HepG2 (cell line): Measurements from ENCODE around the gene ADAMTSL3. TPM values are rescaled to one million over a fixed set of nuclear protein-coding genes. Genes with fewer than 3 reads are reported as not detected.

Source experiments
- ATAC-seq: fragments of 200-7000 bp; cut with Tn5 transposase; 3 replicates; pipeline ENCODE4 v1.9.1; 2020; ENCODE audit warnings: mild to moderate bottlenecking, moderate library complexity
- BruUV-seq: library from RNA; stranded (reverse); fragments of 400-500 nt; replicated peaks from 2 replicates; lab custom pipeline; 2021; lab: Mats Ljungman, UMichigan
- CTCF ChIA-PET: fragments of 300-600 bp; formaldehyde crosslinking; extraction: SDS; loops from one replicate; lab custom pipeline; 2021; ENCODE audit warnings: low total read pairs, inconsistent platforms, low intra/inter-chr PET ratio; lab: Yijun Ruan, JAX
- POLR2A ChIA-PET: fragments of 350-600 bp; sonication (Branson Sonifier 250); formaldehyde crosslinking; loops from one replicate; lab custom pipeline; 2020; ENCODE audit warnings: antibody characterized with exemption, inconsistent platforms; lab: Yijun Ruan, JAX
- DNase-seq: peaks from one replicate; pipeline ENCODE4 v3.0.0-alpha.2; 2015; ENCODE audit warnings: low spot score
- FAIRE-seq: peaks from 3 replicates; lab custom pipeline; 2011; peaks lifted over from hg19 to GRCh38; lab: Jason Lieb, UNC
- H2AFZ ChIP-seq: one replicate; pipeline ENCODE4 v1.6.1; 2011; ENCODE audit warnings: low read length, inconsistent platforms
- H3K27ac ChIP-seq: fragments of 300-600 bp; 3 replicates; pipeline ENCODE4 v1.8.0; 2011; ENCODE audit warnings: mixed run types, mild to moderate bottlenecking, mixed read lengths, low read length, inconsistent platforms; ENCODE audit not compliant: insufficient read depth; ENCODE audit errors: extremely low read length
- H3K27me3 ChIP-seq, 2 experiments: fragments of 200-600 bp in 1 of 2; 2 replicates in 1 of 2; 3 replicates in 1 of 2; pipeline versions ENCODE4 v1.6.0 to v1.8.0; 2011; ENCODE audit warnings: low read length in 2 of 2, mild to moderate bottlenecking in 2 of 2, moderate library complexity in 2 of 2, inconsistent platforms in 1 of 2; ENCODE audit not compliant: insufficient read depth in 2 of 2, control insufficient read depth in 1 of 2
- H3K36me3 ChIP-seq, 2 experiments: fragments of 200-600 bp in 1 of 2; replicated peaks in 1 of 2; 2 replicates in 1 of 2; 3 replicates in 1 of 2; pipeline versions ENCODE4 v1.5.1 to v1.8.0; 2011; ENCODE audit warnings: low read length in 2 of 2, inconsistent platforms in 1 of 2; ENCODE audit not compliant: insufficient read depth in 2 of 2, control insufficient read depth in 1 of 2
- H3K4me1 ChIP-seq: 2 replicates; pipeline ENCODE4 v1.5.1; 2012; ENCODE audit warnings: low read length, inconsistent platforms; ENCODE audit not compliant: insufficient read depth
- H3K4me2 ChIP-seq: 2 replicates; pipeline ENCODE4 v1.6.0; 2011; ENCODE audit warnings: low read depth, low read length, inconsistent platforms
- H3K4me3 ChIP-seq, 3 experiments: fragments of 200-600 bp in 1 of 3; sonication (generic), shearing (Covaris generic) in 1 of 3; replicated peaks in 1 of 3; 2 replicates each; pipeline ENCODE4 v1.5.1; 2011 to 2016; ENCODE audit warnings: low read length in 3 of 3, inconsistent platforms in 2 of 3, low read depth in 2 of 3, mild to moderate bottlenecking in 2 of 3, control low read depth in 1 of 3, mixed read lengths in 1 of 3; ENCODE audit not compliant: insufficient read depth in 1 of 3
- H3K79me2 ChIP-seq: one replicate; pipeline ENCODE4 v1.6.1; 2011; ENCODE audit warnings: low read length, inconsistent platforms; ENCODE audit not compliant: insufficient read depth
- H3K9ac ChIP-seq: 2 replicates; pipeline ENCODE4 v1.6.0; 2011; ENCODE audit warnings: mild to moderate bottlenecking, low read depth, low read length, inconsistent platforms; ENCODE audit not compliant: insufficient read depth
- H3K9me3 ChIP-seq: 2 replicates; pipeline ENCODE4 v1.5.1; 2012; ENCODE audit warnings: mild to moderate bottlenecking, low read length
- H4K20me1 ChIP-seq: 2 replicates; pipeline ENCODE4 v1.6.0; 2011; ENCODE audit warnings: inconsistent platforms, mild to moderate bottlenecking, low read length, moderate library complexity; ENCODE audit not compliant: insufficient read depth
- ARNT ChIP-seq: fragments of 450-650 bp; IDR thresholded peaks from 2 replicates; pipeline ENCODE4 v1.6.1; 2017
- BHLHE40 ChIP-seq: IDR thresholded peaks from 2 replicates; pipeline ENCODE4 v1.6.1; 2011; ENCODE audit warnings: low read length, improper control_type of control experiment
- CEBPB ChIP-seq: IDR thresholded peaks from 2 replicates; pipeline ENCODE4 v1.6.1; 2011; ENCODE audit warnings: low read depth, low read length, improper control_type of control experiment, borderline replicate concordance
- CREM ChIP-seq, 2 experiments: sonication (generic) in 1 of 2; formaldehyde crosslinking in 1 of 2; IDR thresholded peaks; 2 replicates each; pipeline versions ENCODE4 v1.4.0 to v1.6.1; 2016 to 2020; ENCODE audit warnings: antibody characterized with exemption in 1 of 2, mild to moderate bottlenecking in 1 of 2, missing genetic modification reagents in 1 of 2
- DR1 ChIP-seq: sonication (generic); formaldehyde crosslinking; IDR thresholded peaks from 2 replicates; pipeline ENCODE4 v1.8.0; 2021; ENCODE audit warnings: mild to moderate bottlenecking, missing genetic modification reagents, inconsistent platforms
- ETV6 ChIP-seq: sonication (generic); formaldehyde crosslinking; conservative IDR thresholded peaks from 2 replicates; pipeline ENCODE4 v1.4.0; 2020; ENCODE audit warnings: missing genetic modification reagents
- KDM2A ChIP-seq: sonication (generic); formaldehyde crosslinking; IDR thresholded peaks from 2 replicates; pipeline ENCODE4 v1.4.0; 2020; ENCODE audit warnings: low read depth, missing genetic modification reagents, borderline replicate concordance
- MZF1 ChIP-seq: sonication (generic); formaldehyde crosslinking; IDR thresholded peaks from 2 replicates; pipeline ENCODE4 v1.8.1; 2023; ENCODE audit warnings: mild to moderate bottlenecking, missing genetic modification reagents, borderline replicate concordance
- PHF5A ChIP-seq: IDR thresholded peaks from one replicate; pipeline ENCODE4 v1.6.1; 2018; ENCODE audit warnings: low read depth, missing genetic modification reagents; ENCODE audit not compliant: unreplicated experiment
- SOX13 ChIP-seq, 3 experiments: fragments of 450-650 bp in 1 of 3; sonication (generic) in 1 of 3; formaldehyde crosslinking in 1 of 3; IDR thresholded peaks in 2 of 3; conservative IDR thresholded peaks in 1 of 3; 2 replicates each; pipeline versions ENCODE4 v1.5.0 to v1.6.1; 2016 to 2020; ENCODE audit warnings: antibody characterized with exemption in 1 of 3, mild to moderate bottlenecking in 1 of 3, missing compliant biosample characterization in 1 of 3, missing genetic modification reagents in 1 of 3, moderate library complexity in 1 of 3
- SOX5 ChIP-seq: IDR thresholded peaks from 2 replicates; pipeline ENCODE4 v1.6.1; 2016; ENCODE audit warnings: borderline replicate concordance
- SOX6 ChIP-seq, 2 experiments: fragments of 450-650 bp in 1 of 2; sonication (generic) in 1 of 2; formaldehyde crosslinking in 1 of 2; IDR thresholded peaks; 2 replicates each; pipeline versions ENCODE4 v1.4.0 to v1.6.1; 2017 to 2020; ENCODE audit warnings: antibody characterized with exemption in 1 of 2, mild to moderate bottlenecking in 1 of 2, missing genetic modification reagents in 1 of 2
- ZBTB7B ChIP-seq: sonication (generic); formaldehyde crosslinking; IDR thresholded peaks from 2 replicates; pipeline ENCODE4 v1.4.0; 2020; ENCODE audit warnings: missing genetic modification reagents
- ZNF101 ChIP-seq: sonication (generic); formaldehyde crosslinking; IDR thresholded peaks from 2 replicates; pipeline ENCODE4 v1.4.0; 2020; ENCODE audit warnings: mild to moderate bottlenecking, low read depth, missing genetic modification reagents, borderline replicate concordance
- ZNF12 ChIP-seq: sonication (generic); formaldehyde crosslinking; IDR thresholded peaks from 2 replicates; pipeline ENCODE4 v1.5.0; 2020; ENCODE audit warnings: missing genetic modification reagents
- ZNF180 ChIP-seq: sonication (generic); formaldehyde crosslinking; IDR thresholded peaks from 2 replicates; pipeline ENCODE4 v1.4.0; 2020; ENCODE audit warnings: low read depth, missing genetic modification reagents, borderline replicate concordance
- ZNF253 ChIP-seq: sonication (generic); formaldehyde crosslinking; IDR thresholded peaks from 2 replicates; pipeline ENCODE4 v1.8.0; 2022; ENCODE audit warnings: mild to moderate bottlenecking, missing genetic modification reagents, borderline replicate concordance
- ZNF256 ChIP-seq: sonication (generic); formaldehyde crosslinking; conservative IDR thresholded peaks from 2 replicates; pipeline ENCODE4 v1.4.0; 2020; ENCODE audit warnings: missing genetic modification reagents
- ZNF563 ChIP-seq: sonication (generic); formaldehyde crosslinking; IDR thresholded peaks from 2 replicates; pipeline ENCODE4 v1.8.0; 2022; ENCODE audit warnings: mild to moderate bottlenecking, moderate library complexity, missing genetic modification reagents
- ZSCAN12 ChIP-seq: sonication (generic); formaldehyde crosslinking; IDR thresholded peaks from 2 replicates; pipeline ENCODE4 v1.9.0; 2021; ENCODE audit warnings: mild to moderate bottlenecking, missing genetic modification reagents
- whole genome bisulfite sequencing: methylation state at CpG from one replicate; pipeline ENCODE4 v1.1.6; 2017; ENCODE audit warnings: low lambda C conversion rate; 5-methylcytosine and 5-hydroxymethylcytosine counted together
- in situ Hi-C: cut with HindIII; loops from 2 replicates; pipeline ENCODE4 v1.10.0; 2017; ENCODE audit warnings: low pct_unique_long_range_greater_than_20kb; ENCODE audit not compliant: extremely low pct_ligation_motif_present
- intact Hi-C: fragments of 100-400 bp; cut with micrococcal nuclease; formaldehyde crosslinking; loops from one replicate; pipeline ENCODE4 v1.10.0; 2022; ENCODE audit not compliant: unreplicated experiment
- polyA plus RNA-seq, 8 experiments: library from polyadenylated mRNA; depleted of rRNA in 3 of 8; stranded (reverse) in 7 of 8; unstranded in 1 of 8; fragments of >200 nt; fragmentation: Illumina TruSeq in 4 of 8; extraction: Trizol in 4 of 8; gene quantifications; 2 replicates each; pipeline versions ENCODE4 v1.2.1 to v1.2.3, GENCODE V29; 2011 to 2016; ENCODE audit warnings: low read depth in 4 of 8, missing spikeins in 1 of 8, mixed read lengths in 1 of 8; ENCODE audit not compliant: insufficient read depth in 1 of 8
- total RNA-seq, 5 experiments: library from RNA; depleted of rRNA; stranded (reverse); fragments of >200 nt; fragmentation: Illumina TruSeq; extraction: Trizol; gene quantifications; 2 replicates each; pipeline ENCODE4 v1.2.3, GENCODE V29; 2016; ENCODE audit warnings: low read depth in 1 of 5
- TF ChIP-seq, protein P1 (sequence below): sonication (generic); formaldehyde crosslinking; IDR thresholded peaks from 2 replicates; pipeline ENCODE4 v1.8.1; 2022; ENCODE audit warnings: low read depth, mild to moderate bottlenecking, missing genetic modification reagents
- TF ChIP-seq, protein P2 (sequence below): sonication (generic); formaldehyde crosslinking; IDR thresholded peaks from 2 replicates; pipeline ENCODE4 v1.5.1; 2020; ENCODE audit warnings: missing genetic modification reagents, mild to moderate bottlenecking, borderline replicate concordance

Gene ADAMTSL3
- total and polyA plus RNA-seq, 2 of the 13 experiments (the other 11 are each of a cell fraction or from before 2014, with no cell fraction given), result 0.04 to 0.09 TPM

DNA sequence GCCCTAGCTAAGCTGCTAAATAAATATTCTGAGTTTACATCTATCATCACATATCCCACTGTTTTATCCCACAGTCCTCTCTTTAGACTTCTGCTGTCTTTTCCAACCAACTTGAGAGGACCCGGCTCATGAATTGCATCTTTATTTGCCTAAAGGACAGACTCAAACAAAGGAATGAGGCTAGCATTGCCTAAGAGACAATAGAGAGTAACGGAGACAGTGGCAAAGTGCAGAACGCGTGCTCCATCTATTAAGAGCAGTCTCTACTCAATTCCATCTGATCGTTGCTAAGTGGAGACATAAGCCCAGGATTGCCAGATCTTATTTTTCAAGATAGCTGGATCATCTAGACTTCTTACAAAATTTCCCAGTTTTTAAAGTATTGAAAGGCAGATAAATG lies 2.3 kb downstream of the ADAMTSL3 start:
- Histone ChIP-seq H3K4me3 (no peak overlapping the region), H3K79me2 (no peaks in the 10 kb centered on the region), H3K4me2 (peak overlapping the region; percentile 48), H3K36me3 (no peaks in the 10 kb centered on the region), H3K9me3 (no peaks in the 10 kb centered on the region), H4K20me1 (no peaks in the 10 kb centered on the region), H3K9ac (no peak overlapping the region), H2AFZ (no peak overlapping the region), H3K27ac (no peak overlapping the region), H3K27me3 (peaks cover 0 to 18% of the 10 kb centered on the region in 2 experiments; a peak in 3 of 5 replicates), H3K4me1 (peaks cover 32% of the 10 kb centered on the region)
- intact Hi-C loops (no loop called here), in situ Hi-C loops (no loop called here)
- CTCF ChIA-PET, result no interaction called here
- DNase-seq, result peak; percentile 37
- 1% methylated on average over 5 of the region's 5 CpGs for WGBS
- POLR2A ChIA-PET, result no interaction called here
- peak; percentile 53 for ATAC-seq
- peak; percentile 18 for FAIRE-seq
- BruUV-seq, result no TSS peak
- TF ChIP-seq ZNF12 (CRISPR knock-in tag), result no peak
- no peak for TF ChIP-seq CREM (IDR thresholded peaks at IDR 0.05)
- TF ChIP-seq CREM (CRISPR knock-in tag; IDR thresholded peaks at IDR 0.05), result no peak
- TF ChIP-seq ZNF180, result peak; percentile 43; the same call in 1 of the 2 replicates
- no peak for TF ChIP-seq ZNF253 (CRISPR knock-in tag)
- no peak for TF ChIP-seq ETV6 (CRISPR knock-in tag)
- TF ChIP-seq PHF5A (CRISPR knock-in tag), result no peak
- TF ChIP-seq ARNT, result no peak
- no peak for TF ChIP-seq BHLHE40
- no peak for TF ChIP-seq ZNF563 (CRISPR knock-in tag)
- TF ChIP-seq CEBPB, result peak; percentile 5; the same call in 1 of the 2 replicates
- no peak for TF ChIP-seq SOX13 (IDR thresholded peaks at IDR 0.05)
- peak in 1 of 2 experiments; percentile 84; a peak in 2 of 4 replicates for TF ChIP-seq SOX13 (CRISPR knock-in tag; conservative IDR thresholded peaks at IDR 0.05 in 1 of 2, IDR thresholded peaks at IDR 0.05 in 1 of 2)
- no peak for TF ChIP-seq ZSCAN12 (CRISPR knock-in tag)
- peak; percentile 28; the same call in 1 of the 2 replicates for TF ChIP-seq SOX5
- no peak for TF ChIP-seq ZBTB7B (CRISPR knock-in tag)
- TF ChIP-seq SOX6 (IDR thresholded peaks at IDR 0.05), result no peak
- TF ChIP-seq SOX6 (CRISPR knock-in tag; IDR thresholded peaks at IDR 0.05), result peak; percentile 50; the same call in 1 of the 2 replicates
- TF ChIP-seq MZF1 (CRISPR knock-in tag), result no peak
- TF ChIP-seq, protein P1, sequence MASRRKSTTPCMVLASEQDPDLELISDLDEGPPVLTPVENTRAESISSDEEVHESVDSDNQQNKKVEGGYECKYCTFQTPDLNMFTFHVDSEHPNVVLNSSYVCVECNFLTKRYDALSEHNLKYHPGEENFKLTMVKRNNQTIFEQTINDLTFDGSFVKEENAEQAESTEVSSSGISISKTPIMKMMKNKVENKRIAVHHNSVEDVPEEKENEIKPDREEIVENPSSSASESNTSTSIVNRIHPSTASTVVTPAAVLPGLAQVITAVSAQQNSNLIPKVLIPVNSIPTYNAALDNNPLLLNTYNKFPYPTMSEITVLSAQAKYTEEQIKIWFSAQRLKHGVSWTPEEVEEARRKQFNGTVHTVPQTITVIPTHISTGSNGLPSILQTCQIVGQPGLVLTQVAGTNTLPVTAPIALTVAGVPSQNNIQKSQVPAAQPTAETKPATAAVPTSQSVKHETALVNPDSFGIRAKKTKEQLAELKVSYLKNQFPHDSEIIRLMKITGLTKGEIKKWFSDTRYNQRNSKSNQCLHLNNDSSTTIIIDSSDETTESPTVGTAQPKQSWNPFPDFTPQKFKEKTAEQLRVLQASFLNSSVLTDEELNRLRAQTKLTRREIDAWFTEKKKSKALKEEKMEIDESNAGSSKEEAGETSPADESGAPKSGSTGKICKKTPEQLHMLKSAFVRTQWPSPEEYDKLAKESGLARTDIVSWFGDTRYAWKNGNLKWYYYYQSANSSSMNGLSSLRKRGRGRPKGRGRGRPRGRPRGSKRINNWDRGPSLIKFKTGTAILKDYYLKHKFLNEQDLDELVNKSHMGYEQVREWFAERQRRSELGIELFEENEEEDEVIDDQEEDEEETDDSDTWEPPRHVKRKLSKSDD (CRISPR knock-in tag), result no peak
- no peak for TF ChIP-seq KDM2A (CRISPR knock-in tag)
- TF ChIP-seq, protein P2, sequence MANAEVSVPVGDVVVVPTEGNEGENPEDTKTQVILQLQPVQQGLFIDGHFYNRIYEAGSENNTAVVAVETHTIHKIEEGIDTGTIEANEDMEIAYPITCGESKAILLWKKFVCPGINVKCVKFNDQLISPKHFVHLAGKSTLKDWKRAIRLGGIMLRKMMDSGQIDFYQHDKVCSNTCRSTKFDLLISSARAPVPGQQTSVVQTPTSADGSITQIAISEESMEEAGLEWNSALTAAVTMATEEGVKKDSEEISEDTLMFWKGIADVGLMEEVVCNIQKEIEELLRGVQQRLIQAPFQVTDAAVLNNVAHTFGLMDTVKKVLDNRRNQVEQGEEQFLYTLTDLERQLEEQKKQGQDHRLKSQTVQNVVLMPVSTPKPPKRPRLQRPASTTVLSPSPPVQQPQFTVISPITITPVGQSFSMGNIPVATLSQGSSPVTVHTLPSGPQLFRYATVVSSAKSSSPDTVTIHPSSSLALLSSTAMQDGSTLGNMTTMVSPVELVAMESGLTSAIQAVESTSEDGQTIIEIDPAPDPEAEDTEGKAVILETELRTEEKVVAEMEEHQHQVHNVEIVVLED (CRISPR knock-in tag), result no peak
- no peak for TF ChIP-seq ZNF101 (CRISPR knock-in tag)
- TF ChIP-seq DR1 (CRISPR knock-in tag), result no peak
- TF ChIP-seq ZNF256 (CRISPR knock-in tag), result no peak
